H9 (cell line): ENCODE results near the gene BBS4. TPM values are rescaled to one million over a fixed set of nuclear protein-coding genes. Genes with fewer than 3 reads are reported as not detected.

Experiments
- DNase-seq: peaks from one replicate; pipeline ENCODE4 v3.0.0-alpha.2; 2017
- H2AFZ ChIP-seq: one replicate; pipeline ENCODE4 v1.6.1; 2013; ENCODE audit warnings: mild to moderate bottlenecking, low read length, control low read depth, moderate library complexity
- H2AK5ac ChIP-seq: 2 replicates; pipeline ENCODE4 v1.6.1; 2013; ENCODE audit warnings: low read length, control low read depth, mixed read lengths; ENCODE audit not compliant: insufficient read length
- H2BK120ac ChIP-seq: one replicate; pipeline ENCODE4 v1.6.1; 2013; ENCODE audit warnings: low read depth, mild to moderate bottlenecking, low read length, control low read depth, inconsistent platforms; ENCODE audit not compliant: poor library complexity, severe bottlenecking
- H2BK12ac ChIP-seq: 2 replicates; pipeline ENCODE4 v1.6.1; 2013; ENCODE audit warnings: low read length, control low read depth, mixed read lengths, low read depth; ENCODE audit not compliant: insufficient read length
- H2BK15ac ChIP-seq: 2 replicates; pipeline ENCODE4 v1.6.1; 2013; ENCODE audit warnings: low read depth, low read length, control low read depth
- H2BK20ac ChIP-seq: one replicate; pipeline ENCODE4 v1.6.1; 2013; ENCODE audit warnings: low read depth, mild to moderate bottlenecking, low read length, control low read depth, inconsistent platforms; ENCODE audit not compliant: poor library complexity, severe bottlenecking
- H2BK5ac ChIP-seq: 2 replicates; pipeline ENCODE4 v1.6.1; 2013; ENCODE audit warnings: low read length, control low read depth, mixed read lengths; ENCODE audit not compliant: insufficient read length
- H3K14ac ChIP-seq: 2 replicates; pipeline ENCODE4 v1.6.1; 2013; ENCODE audit warnings: low read length, control low read depth; ENCODE audit not compliant: insufficient read depth
- H3K18ac ChIP-seq: 2 replicates; pipeline ENCODE4 v1.6.1; 2013; ENCODE audit warnings: low read depth, mild to moderate bottlenecking, mixed read lengths, low read length, control low read depth; ENCODE audit not compliant: insufficient read length
- H3K23ac ChIP-seq: 2 replicates; pipeline ENCODE4 v1.6.1; 2013; ENCODE audit warnings: low read length, control low read depth, mixed read lengths, low read depth; ENCODE audit not compliant: insufficient read length
- H3K23me2 ChIP-seq: 2 replicates; pipeline ENCODE4 v1.6.1; 2013; ENCODE audit warnings: low read depth, mild to moderate bottlenecking, mixed read lengths, low read length, control low read depth; ENCODE audit not compliant: insufficient read length, poor library complexity, severe bottlenecking
- H3K27ac ChIP-seq: 2 replicates; pipeline ENCODE4 v1.5.1; 2013; ENCODE audit warnings: low read length, control low read depth, mixed read lengths, low read depth; ENCODE audit not compliant: insufficient read length
- H3K27me3 ChIP-seq: 2 replicates; pipeline ENCODE4 v1.6.1; 2013; ENCODE audit warnings: low read length, control low read depth, inconsistent platforms; ENCODE audit not compliant: insufficient read depth
- H3K4ac ChIP-seq: 2 replicates; pipeline ENCODE4 v1.6.1; 2013; ENCODE audit warnings: low read depth, mild to moderate bottlenecking, control low read depth, inconsistent platforms, low read length, moderate library complexity
- H3K4me1 ChIP-seq: 2 replicates; pipeline ENCODE4 v1.6.1; 2013; ENCODE audit warnings: low read length, control low read depth, inconsistent platforms; ENCODE audit not compliant: insufficient read depth
- H3K4me2 ChIP-seq: 2 replicates; pipeline ENCODE4 v1.6.1; 2013; ENCODE audit warnings: low read length, control low read depth, mixed read lengths; ENCODE audit not compliant: insufficient read length, insufficient read depth
- H3K56ac ChIP-seq: 2 replicates; pipeline ENCODE4 v1.6.1; 2013; ENCODE audit warnings: low read depth, mild to moderate bottlenecking, mixed read lengths, low read length, control low read depth; ENCODE audit not compliant: insufficient read length
- H3K79me1 ChIP-seq: 2 replicates; pipeline ENCODE4 v1.6.1; 2013; ENCODE audit warnings: low read depth, mild to moderate bottlenecking, moderate library complexity, low read length, control low read depth, inconsistent platforms; ENCODE audit not compliant: insufficient read depth, poor library complexity, severe bottlenecking
- H3K79me2 ChIP-seq: 2 replicates; pipeline ENCODE4 v1.6.1; 2013; ENCODE audit warnings: low read length, control low read depth, inconsistent platforms; ENCODE audit not compliant: insufficient read depth
- H3K9ac ChIP-seq: 2 replicates; pipeline ENCODE4 v1.6.1; 2013; ENCODE audit warnings: low read length, control low read depth, mixed read lengths; ENCODE audit not compliant: insufficient read length; ENCODE audit errors: extremely low read depth
- H3K9me3 ChIP-seq: one replicate; pipeline ENCODE4 v1.6.1; 2013; ENCODE audit warnings: low read depth, low read length, inconsistent platforms; ENCODE audit not compliant: control insufficient read depth
- H3T11ph ChIP-seq: one replicate; pipeline ENCODE4 v1.6.1; 2013; ENCODE audit warnings: mild to moderate bottlenecking, low read length, control low read depth, inconsistent platforms
- H4K20me1 ChIP-seq: one replicate; pipeline ENCODE4 v1.6.1; 2013; ENCODE audit not compliant: control insufficient read depth, insufficient read length, insufficient read depth
- H4K5ac ChIP-seq: 2 replicates; pipeline ENCODE4 v1.6.1; 2013; ENCODE audit warnings: low read depth, mild to moderate bottlenecking, mixed read lengths, low read length, control low read depth; ENCODE audit not compliant: insufficient read length
- H4K8ac ChIP-seq: replicated peaks from 2 replicates; pipeline ENCODE4 v1.6.1; 2013; ENCODE audit warnings: low read length, control low read depth, mixed read lengths, low read depth; ENCODE audit not compliant: insufficient read length
- H4K91ac ChIP-seq: 2 replicates; pipeline ENCODE4 v1.6.1; 2013; ENCODE audit warnings: low read depth, mild to moderate bottlenecking, moderate library complexity, mixed read lengths, low read length, control low read depth; ENCODE audit not compliant: insufficient read length
- H3K27ac Mint-ChIP-seq, 3 experiments: 2 replicates in 2 of 3; 3 replicates in 1 of 3; pipeline ENCODE4 v1.8.0; 2020 to 2021; ENCODE audit warnings: mixed read lengths in 3 of 3, mild to moderate bottlenecking in 1 of 3, moderate library complexity in 1 of 3
- H3K27me3 Mint-ChIP-seq: 2 replicates; pipeline ENCODE4 v1.8.0; 2021; ENCODE audit warnings: low read depth, mild to moderate bottlenecking, moderate library complexity, mixed read lengths
- H3K36me3 Mint-ChIP-seq, 3 experiments: 2 replicates in 2 of 3; 3 replicates in 1 of 3; pipeline ENCODE4 v1.8.0; 2020 to 2021; ENCODE audit warnings: low read depth in 3 of 3, mixed read lengths in 3 of 3; ENCODE audit not compliant: insufficient read depth in 1 of 3
- H3K4me1 Mint-ChIP-seq, 2 experiments: 2 replicates each; pipeline ENCODE4 v1.8.0; 2020; ENCODE audit warnings: mixed read lengths in 2 of 2
- H3K4me3 Mint-ChIP-seq, 2 experiments: 2 replicates in 1 of 2; 3 replicates in 1 of 2; pipeline ENCODE4 v1.8.0; 2020 to 2021; ENCODE audit warnings: mild to moderate bottlenecking in 2 of 2, mixed read lengths in 2 of 2, moderate library complexity in 1 of 2
- H3K9me3 Mint-ChIP-seq, 2 experiments: 2 replicates in 1 of 2; 3 replicates in 1 of 2; pipeline ENCODE4 v1.8.0; 2020; ENCODE audit warnings: mild to moderate bottlenecking in 2 of 2, mixed read lengths in 2 of 2, moderate library complexity in 1 of 2
- CTCF ChIP-seq: fragments of 200-600 bp; sonication (generic); conservative IDR thresholded peaks from 3 replicates; pipeline ENCODE4 v1.8.0; 2021; ENCODE audit warnings: antibody characterized with exemption, mild to moderate bottlenecking
- WGBS: extraction: QIAGEN DNeasy Blood & Tissue Kit; methylation state at CpG from one replicate; pipeline ENCODE4 v1.1.7; 2013; ENCODE audit warnings: missing lambda C conversion rate, low lambda C conversion rate, mixed read lengths; ENCODE audit not compliant: insufficient read length; ENCODE audit errors: extremely low coverage; 5-methylcytosine and 5-hydroxymethylcytosine counted together
- total RNA-seq: library from RNA; stranded (reverse); gene quantifications from 2 replicates; pipeline ENCODE4 v1.2.1, GENCODE V29; 2021

Gene BBS4
- total RNA-seq, 1 experiment from 2014 or later: 27.3 TPM

GRCh38 chr15:72786676-72787345 is 100.8 kb downstream of the BBS4 start:
- H3K36me3 Mint-ChIP-seq: no peaks in the 10 kb centered on the region
- Histone ChIP-seq H3K27ac (no peak overlapping the region), H2BK15ac (no peak overlapping the region), H3K9ac (no peak overlapping the region), H4K20me1 (no peaks in the 10 kb centered on the region), H2BK20ac (no peak overlapping the region), H2BK5ac (no peak overlapping the region), H3K27me3 (no peaks in the 10 kb centered on the region), H2AFZ (no peak overlapping the region), H3K23me2 (peaks cover 3% of the 10 kb centered on the region), H4K8ac (no peak overlapping the region), H3K14ac (no peak overlapping the region), H4K5ac (no peak overlapping the region), H3K79me1 (no peaks in the 10 kb centered on the region), H3T11ph (no peak overlapping the region), H3K4me2 (no peak overlapping the region), H2AK5ac (no peak overlapping the region), H3K56ac (no peak overlapping the region), H2BK12ac (no peak overlapping the region), H3K79me2 (peaks cover 5% of the 10 kb centered on the region; the same call in 1 of the 2 replicates), H4K91ac (no peak overlapping the region), H3K4ac (no peak overlapping the region; the same call in 1 of the 2 replicates), H3K9me3 (no peaks in the 10 kb centered on the region), H3K18ac (no peak overlapping the region), H3K23ac (no peak overlapping the region), H2BK120ac (no peak overlapping the region), H3K4me1 (peaks cover 5% of the 10 kb centered on the region; the same call in 1 of the 2 replicates)
- DNase-seq: no peak
- H3K9me3 Mint-ChIP-seq: no peaks in the 10 kb centered on the region; a peak in 1 of 5 replicates
- peaks cover 11% of the 10 kb centered on the region in 2 experiments for H3K4me1 Mint-ChIP-seq
- no peak for TF ChIP-seq CTCF
- H3K4me3 Mint-ChIP-seq: no peak overlapping the region
- no CpG with 5 or more reads among the region's 8 CpGs for WGBS
- no peak overlapping the region for H3K27ac Mint-ChIP-seq
- peaks cover 10% of the 10 kb centered on the region for H3K27me3 Mint-ChIP-seq
